Cardiac muscle cell (in vitro differentiated cells and primary cell): ENCODE data around the gene RNF151. TPM values are rescaled to one million over a fixed set of nuclear protein-coding genes. Genes with fewer than 3 reads are reported as not detected.

ENCODE experiments used
- DNase-seq, 2 donors: peaks; one replicate each; pipeline versions ENCODE4 v3.0.0 to v3.0.0-alpha.2; 2010 to 2017; ENCODE audit warnings: low read depth in 1 of 2, low spot score in 1 of 2
- H3K27ac ChIP-seq: fragments of 200-600 bp; sonication (generic); 2 replicates; pipeline ENCODE4 v1.5.1; 2016
- H3K27me3 ChIP-seq: fragments of 200-600 bp; sonication (generic); 2 replicates; pipeline ENCODE4 v1.6.0; 2016; ENCODE audit warnings: control low read depth
- H3K36me3 ChIP-seq: fragments of 200-600 bp; sonication (generic); 2 replicates; pipeline ENCODE4 v1.5.1; 2016; ENCODE audit warnings: control low read depth
- H3K4me1 ChIP-seq: fragments of 200-600 bp; sonication (generic); 2 replicates; pipeline ENCODE4 v1.8.1; 2017; ENCODE audit warnings: low read depth, mild to moderate bottlenecking, mixed run types
- H3K4me3 ChIP-seq: fragments of 200-600 bp; sonication (generic); 2 replicates; pipeline ENCODE4 v1.5.1; 2016; ENCODE audit warnings: mild to moderate bottlenecking
- H3K9me3 ChIP-seq: fragments of 200-600 bp; sonication (generic); 2 replicates; pipeline ENCODE4 v1.5.1; 2017; ENCODE audit warnings: low read depth, mild to moderate bottlenecking, control low read depth
- polyA plus RNA-seq: library from polyadenylated mRNA; unstranded; fragments of >200 nt; fragmentation: Nextera tagmentation; extraction: Ambion mirVana; gene quantifications from 2 replicates; pipeline ENCODE4 v1.2.1, GENCODE V29; 2016
- total RNA-seq: library from RNA; depleted of rRNA; stranded (reverse); fragments of >200 nt; gene quantifications from 2 replicates; pipeline ENCODE4 v1.2.3, GENCODE V29; 2016
- TF ChIP-seq, protein P1 (sequence below): IDR thresholded peaks from 2 replicates; pipeline ENCODE4 v1.5.1; 2012; ENCODE audit warnings: low read depth, mild to moderate bottlenecking, low read length

RNF151 gene
- total and polyA plus RNA-seq, 2 experiments from 2014 or later = 0.21 to 0.38 TPM

DNA sequence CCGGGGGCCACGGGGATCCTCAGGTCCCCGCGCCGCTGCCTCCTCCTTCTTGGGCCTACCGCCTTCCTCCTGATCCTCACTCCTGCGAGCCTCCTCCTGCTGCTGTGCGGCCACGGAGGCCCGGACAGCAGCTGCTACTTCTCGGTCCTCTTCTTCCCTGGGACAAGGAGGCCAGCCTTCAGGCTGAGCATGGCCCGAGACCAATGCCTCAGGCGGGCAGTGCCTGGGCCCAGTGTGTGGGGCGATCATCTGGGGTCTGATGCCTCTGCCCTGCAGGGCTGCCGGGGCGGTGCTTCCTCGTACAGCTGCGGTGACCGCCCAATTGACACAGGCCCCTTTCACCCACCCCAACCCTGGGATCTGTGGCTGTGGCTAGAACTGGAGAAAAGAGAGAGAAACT lies 34.4 kb downstream of the RNF151 start:
- no peak for DNase-seq
- no peak overlapping the region for H3K4me3 ChIP-seq
- H3K27me3 ChIP-seq = no peaks in the 10 kb centered on the region
- peaks cover 11% of the 10 kb centered on the region for H3K4me1 ChIP-seq
- TF ChIP-seq, protein P1, sequence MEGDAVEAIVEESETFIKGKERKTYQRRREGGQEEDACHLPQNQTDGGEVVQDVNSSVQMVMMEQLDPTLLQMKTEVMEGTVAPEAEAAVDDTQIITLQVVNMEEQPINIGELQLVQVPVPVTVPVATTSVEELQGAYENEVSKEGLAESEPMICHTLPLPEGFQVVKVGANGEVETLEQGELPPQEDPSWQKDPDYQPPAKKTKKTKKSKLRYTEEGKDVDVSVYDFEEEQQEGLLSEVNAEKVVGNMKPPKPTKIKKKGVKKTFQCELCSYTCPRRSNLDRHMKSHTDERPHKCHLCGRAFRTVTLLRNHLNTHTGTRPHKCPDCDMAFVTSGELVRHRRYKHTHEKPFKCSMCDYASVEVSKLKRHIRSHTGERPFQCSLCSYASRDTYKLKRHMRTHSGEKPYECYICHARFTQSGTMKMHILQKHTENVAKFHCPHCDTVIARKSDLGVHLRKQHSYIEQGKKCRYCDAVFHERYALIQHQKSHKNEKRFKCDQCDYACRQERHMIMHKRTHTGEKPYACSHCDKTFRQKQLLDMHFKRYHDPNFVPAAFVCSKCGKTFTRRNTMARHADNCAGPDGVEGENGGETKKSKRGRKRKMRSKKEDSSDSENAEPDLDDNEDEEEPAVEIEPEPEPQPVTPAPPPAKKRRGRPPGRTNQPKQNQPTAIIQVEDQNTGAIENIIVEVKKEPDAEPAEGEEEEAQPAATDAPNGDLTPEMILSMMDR = no peak
- no peak overlapping the region for H3K27ac ChIP-seq
- no peaks in the 10 kb centered on the region for H3K9me3 ChIP-seq
- peaks cover 39% of the 10 kb centered on the region for H3K36me3 ChIP-seq

DNA sequence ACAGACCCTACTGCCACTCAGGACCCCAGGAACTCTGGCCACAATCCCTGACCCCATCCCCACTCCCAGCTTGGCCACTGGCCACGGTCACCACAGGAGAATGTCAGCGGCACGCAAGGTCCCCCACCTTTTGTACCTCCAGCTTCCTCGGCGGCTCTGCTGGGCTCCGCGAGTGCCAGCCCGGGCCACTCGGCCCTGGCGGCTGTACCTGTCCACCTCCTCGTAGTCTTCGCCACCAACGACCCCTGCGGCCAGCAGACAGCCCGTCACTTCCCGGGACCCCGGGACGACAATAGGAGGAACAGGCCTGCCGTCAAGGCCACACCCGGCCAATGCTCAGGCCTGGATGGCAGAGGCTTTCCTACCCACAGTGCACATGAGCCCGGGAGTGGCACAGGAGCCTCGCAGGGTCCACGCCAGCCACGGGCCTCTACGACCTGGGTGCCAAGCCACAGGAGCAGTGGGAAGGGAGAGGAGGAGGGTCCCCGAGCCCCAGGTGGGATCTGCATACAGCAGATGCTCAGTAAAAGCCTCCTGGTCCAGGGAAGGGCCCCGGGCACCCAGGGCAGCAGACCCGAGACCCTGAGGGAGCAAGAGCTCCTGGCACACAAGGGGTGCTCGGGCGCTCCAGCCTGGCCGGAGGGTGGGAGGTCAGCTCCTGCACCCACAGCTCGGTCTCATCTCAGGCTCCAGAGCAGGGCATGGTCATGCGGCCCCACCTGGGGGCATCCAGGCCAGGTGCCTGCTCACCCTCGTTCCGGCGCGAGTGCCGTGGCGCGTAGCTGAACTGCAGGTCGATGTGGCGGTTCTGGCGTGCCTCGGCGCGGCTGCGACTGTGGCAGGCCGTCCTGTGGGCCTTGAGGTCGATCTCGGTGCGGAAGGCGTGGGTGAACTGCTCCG lies 35.0 kb downstream of the RNF151 start:
- TF ChIP-seq, protein P1 = no peak
- Histone ChIP-seq H3K9me3 (no peaks in the 10 kb centered on the region), H3K27me3 (no peaks in the 10 kb centered on the region), H3K4me3 (no peak overlapping the region), H3K27ac (no peak overlapping the region), H3K4me1 (peaks cover 11% of the 10 kb centered on the region), H3K36me3 (peaks cover 39% of the 10 kb centered on the region)
- DNase-seq = no peak

DNA sequence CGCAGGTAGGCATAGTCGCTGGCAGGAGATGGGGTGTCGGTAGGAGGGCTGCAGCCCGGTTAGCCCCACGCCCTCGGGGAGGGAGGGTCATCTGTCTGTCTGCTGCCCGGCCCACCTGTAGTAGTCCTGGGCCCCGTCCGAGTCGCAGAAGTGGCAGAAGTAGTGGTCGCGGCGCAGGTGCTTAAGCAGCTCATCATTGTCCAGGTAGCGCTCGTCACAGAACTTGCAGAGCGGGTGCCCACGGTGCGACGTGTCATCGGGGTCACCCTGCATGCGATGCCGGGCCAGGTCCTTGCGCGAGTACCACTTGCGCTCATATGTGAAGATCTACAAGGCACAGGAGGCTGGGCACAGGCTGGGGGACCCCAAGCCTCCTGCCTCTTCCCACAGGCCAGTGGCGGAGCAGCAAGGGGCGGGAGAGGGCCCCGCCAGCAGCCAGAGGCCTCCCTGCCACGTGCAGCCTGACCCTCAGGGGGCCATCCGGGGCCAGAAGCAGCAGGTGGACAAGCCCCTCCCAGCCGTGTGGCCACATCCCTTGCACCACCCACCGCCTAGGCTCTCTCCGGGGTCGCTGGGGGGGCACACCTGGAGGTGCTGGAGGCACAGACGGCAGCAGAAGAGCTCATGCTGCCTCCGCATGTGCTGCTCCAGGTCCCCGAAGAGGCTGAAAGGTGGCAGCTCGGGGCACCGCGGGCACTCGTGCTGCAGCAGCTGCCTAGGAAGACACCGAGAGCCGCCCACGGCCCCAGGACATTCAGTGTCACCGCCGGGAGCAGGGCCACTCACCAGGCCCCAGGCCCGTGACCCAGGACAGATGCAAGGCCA lies 36.0 kb downstream of the RNF151 start:
- Histone ChIP-seq H3K4me3 (no peak overlapping the region), H3K4me1 (peaks cover 11% of the 10 kb centered on the region), H3K27ac (no peak overlapping the region), H3K27me3 (no peaks in the 10 kb centered on the region), H3K36me3 (peaks cover 39% of the 10 kb centered on the region), H3K9me3 (no peaks in the 10 kb centered on the region)
- no peak for DNase-seq
- TF ChIP-seq, protein P1 = no peak

DNA sequence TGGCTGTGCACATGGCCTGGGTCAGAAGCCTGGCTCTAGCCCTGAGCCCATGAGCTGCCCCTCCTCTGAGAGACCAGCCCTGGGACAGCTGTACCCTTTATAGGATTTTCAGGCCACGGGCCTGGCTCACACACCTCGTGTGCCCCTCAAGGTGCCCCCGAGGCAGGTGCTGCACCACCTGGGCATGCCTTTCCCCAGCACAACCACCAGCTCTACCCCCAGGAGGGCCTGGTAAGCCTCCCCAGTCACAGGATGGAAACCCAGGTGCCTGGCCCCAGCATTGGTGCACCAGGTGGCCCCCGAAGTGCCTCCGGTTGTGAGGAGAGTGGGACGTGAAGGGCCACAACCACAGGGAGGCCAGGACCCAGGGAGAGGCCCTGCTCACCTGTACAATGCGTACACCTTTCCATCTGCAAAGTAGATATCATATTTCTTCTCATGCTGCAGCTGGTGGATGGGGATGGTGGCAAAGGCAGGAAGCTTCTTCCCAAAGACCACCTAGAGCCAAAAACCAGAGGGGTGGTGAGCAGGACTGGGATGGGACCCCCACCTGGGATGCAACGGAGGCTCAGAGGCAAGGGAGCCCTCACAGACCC lies 36.7 kb downstream of the RNF151 start:
- no peak for DNase-seq
- peaks cover 14% of the 10 kb centered on the region for H3K4me1 ChIP-seq
- peaks cover 32% of the 10 kb centered on the region for H3K36me3 ChIP-seq
- H3K27me3 ChIP-seq = no peaks in the 10 kb centered on the region
- no peaks in the 10 kb centered on the region for H3K9me3 ChIP-seq
- no peak overlapping the region for H3K27ac ChIP-seq
- no peak overlapping the region for H3K4me3 ChIP-seq
- TF ChIP-seq, protein P1 = no peak

DNA sequence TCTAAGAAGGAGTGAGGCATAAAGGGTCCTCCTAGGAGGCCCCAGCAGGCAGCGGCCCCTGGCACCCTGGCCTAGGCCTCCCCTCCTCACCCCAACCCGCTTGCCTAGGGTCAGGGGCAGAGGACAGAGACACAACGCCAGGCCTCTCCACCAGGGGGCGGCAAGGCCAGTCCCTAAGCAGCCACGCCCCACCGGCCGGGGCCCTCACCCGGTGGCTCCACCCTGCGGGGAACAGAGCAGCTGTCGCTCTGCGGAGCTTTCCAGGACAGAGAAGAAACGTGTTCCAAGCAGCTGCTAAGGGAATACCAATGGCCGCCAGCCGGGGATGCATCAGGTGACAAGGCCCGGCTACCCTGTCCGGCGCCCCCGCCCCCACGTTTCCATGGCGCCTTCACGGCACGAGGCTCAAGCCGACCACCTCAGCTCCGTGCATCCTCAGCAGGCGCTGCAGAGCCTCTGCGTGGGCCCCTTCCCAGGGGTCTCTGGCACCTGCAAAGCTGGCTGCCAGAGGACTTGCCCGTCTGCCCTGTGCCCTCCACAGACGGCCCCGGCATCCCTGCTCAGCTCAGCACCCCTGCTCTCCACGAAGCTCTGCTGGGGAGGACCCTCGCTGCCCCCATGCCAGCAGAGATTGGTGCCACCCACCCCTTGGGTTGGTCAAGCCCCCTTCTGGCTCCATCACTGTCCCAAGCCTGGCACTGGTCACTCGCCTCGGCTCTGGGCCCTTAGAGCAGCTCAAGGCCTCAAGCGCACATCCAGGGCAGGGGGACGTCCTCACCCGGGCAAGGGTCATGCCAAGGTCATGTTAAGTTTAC lies 37.4 kb downstream of the RNF151 start:
- Histone ChIP-seq H3K4me3 (no peak overlapping the region), H3K36me3 (peaks cover 31% of the 10 kb centered on the region), H3K4me1 (peaks cover 18% of the 10 kb centered on the region), H3K27ac (peak overlapping the region; percentile 10), H3K9me3 (no peaks in the 10 kb centered on the region), H3K27me3 (no peaks in the 10 kb centered on the region)
- peak; percentile 88 to 97 for DNase-seq
- TF ChIP-seq, protein P1 = peak; percentile 98
